Stimulated activated naive CD8-positive, alpha-beta T cell treated with anti-CD3 and anti-CD28 coated beads, Interleukin-15, amount 100 ng/mL, for 72 hours (primary cell): Measurements from ENCODE around the gene AKT3.
"Not testable (repeated sequence)": the region's sequence is repeated elsewhere in the genome, so short reads cannot be mapped to it uniquely, and the experiment has no call there.

Experiments
- ATAC-seq: fragments of 150-1000 bp; cut with Tn5 transposase; 2 replicates; pipeline ENCODE4 v1.10.0; 2021; ENCODE audit warnings: mild to moderate bottlenecking, moderate library complexity
- DNase-seq, 2 donors: peaks; one replicate each; pipeline ENCODE4 v3.0.0; 2021 to 2022
- H3K27ac Mint-ChIP-seq, 2 donors: one replicate each; pipeline ENCODE4 v1.8.0; 2022; ENCODE audit warnings: mild to moderate bottlenecking in 2 of 2, mixed read lengths in 2 of 2, moderate library complexity in 2 of 2
- H3K27me3 Mint-ChIP-seq: one replicate; pipeline ENCODE4 v1.8.0; 2022; ENCODE audit warnings: mixed read lengths
- H3K4me1 Mint-ChIP-seq: one replicate; pipeline ENCODE4 v1.8.0; 2022; ENCODE audit warnings: mild to moderate bottlenecking, mixed read lengths
- H3K4me3 Mint-ChIP-seq, 2 donors: one replicate each; pipeline ENCODE4 v1.8.0; 2022; ENCODE audit warnings: mild to moderate bottlenecking in 2 of 2, mixed read lengths in 2 of 2, moderate library complexity in 1 of 2
- H3K9me3 Mint-ChIP-seq, 2 donors: one replicate each; pipeline ENCODE4 v1.8.0; 2022; ENCODE audit warnings: mixed read lengths in 2 of 2

AKT3 gene

GRCh38 chr1:243814718-243815117 is 35.3 kb downstream of the AKT3 start:
- DNase-seq, result no peak
- Mint-ChIP-seq H3K4me1 (peaks cover 6% of the 10 kb centered on the region), H3K4me3 (no peak overlapping the region), H3K27me3 (no peaks in the 10 kb centered on the region), H3K9me3 (peaks cover 11 to 30% of the 10 kb centered on the region in 2 donors), H3K27ac (no peak overlapping the region)
- no peak for ATAC-seq

- Mint-ChIP-seq H3K9me3 (peaks cover 7 to 19% of the 10 kb centered on the region in 2 donors), H3K4me3 (peak overlapping the region; percentile 14 to 17), H3K4me1 (peaks cover 65% of the 10 kb centered on the region)
- DNase-seq, H3K27ac Mint-ChIP-seq, H3K27me3 Mint-ChIP-seq, ATAC-seq: not testable (repeated sequence)
Observed at GRCh38 chr1:243807346-243807745, 42.7 kb downstream of the AKT3 start.

GRCh38 chr1:243806310-243806709 is 43.7 kb downstream of the AKT3 start:
- peaks cover 7 to 19% of the 10 kb centered on the region in 2 donors for H3K9me3 Mint-ChIP-seq
- H3K4me3 Mint-ChIP-seq, result no peak overlapping the region
- ATAC-seq (no peak), DNase-seq (no peak)
- peaks cover 65% of the 10 kb centered on the region for H3K4me1 Mint-ChIP-seq
- H3K27me3 Mint-ChIP-seq, result no peaks in the 10 kb centered on the region
- H3K27ac Mint-ChIP-seq, result no peak overlapping the region

GRCh38 chr1:243802736-243803135 is 47.3 kb downstream of the AKT3 start:
- Mint-ChIP-seq H3K27me3 (no peaks in the 10 kb centered on the region), H3K9me3 (peaks cover 0 to 1% of the 10 kb centered on the region in 2 donors), H3K27ac (no peak overlapping the region), H3K4me3 (no peak overlapping the region), H3K4me1 (peaks cover 61% of the 10 kb centered on the region)
- no peak for DNase-seq
- ATAC-seq, result no peak

- ATAC-seq, result no peak
- no peaks in the 10 kb centered on the region for H3K9me3 Mint-ChIP-seq
- H3K27ac Mint-ChIP-seq, result no peak overlapping the region
Observed at GRCh38 chr1:243801378-243801777, 48.7 kb downstream of the AKT3 start.

GRCh38 chr1:243799908-243800307 is 50.1 kb downstream of the AKT3 start:
- no peak overlapping the region for H3K4me3 Mint-ChIP-seq
- H3K4me1 Mint-ChIP-seq, result peaks cover 47% of the 10 kb centered on the region
- H3K9me3 Mint-ChIP-seq, result no peaks in the 10 kb centered on the region
- ATAC-seq (no peak), DNase-seq (no peak)
- H3K27me3 Mint-ChIP-seq, result no peaks in the 10 kb centered on the region
- H3K27ac Mint-ChIP-seq, result no peak overlapping the region

More at GRCh38 chr1:243801378-243801777, 48.7 kb downstream of the AKT3 start:
- no peak overlapping the region for H3K4me3 Mint-ChIP-seq
- DNase-seq, result no peak
- H3K4me1 Mint-ChIP-seq, result peaks cover 62% of the 10 kb centered on the region
- H3K27me3 Mint-ChIP-seq, result no peaks in the 10 kb centered on the region

- Mint-ChIP-seq H3K4me3 (no peak overlapping the region), H3K9me3 (no peaks in the 10 kb centered on the region), H3K27ac (no peak overlapping the region), H3K4me1 (peaks cover 43% of the 10 kb centered on the region), H3K27me3 (no peaks in the 10 kb centered on the region)
- ATAC-seq (peak; percentile 58), DNase-seq (no peak)
Observed at GRCh38 chr1:243798726-243799125, 51.3 kb downstream of the AKT3 start.

GRCh38 chr1:243796016-243796415 is 54.0 kb downstream of the AKT3 start:
- Mint-ChIP-seq H3K9me3 (no peaks in the 10 kb centered on the region), H3K27me3 (no peaks in the 10 kb centered on the region), H3K27ac (no peak overlapping the region), H3K4me3 (no peak overlapping the region), H3K4me1 (peaks cover 51% of the 10 kb centered on the region)
- DNase-seq, result no peak
- no peak for ATAC-seq

GRCh38 chr1:243793298-243793697 is 56.7 kb downstream of the AKT3 start:
- no peaks in the 10 kb centered on the region for H3K9me3 Mint-ChIP-seq
- peak; percentile 64 for ATAC-seq
- H3K27me3 Mint-ChIP-seq, result no peaks in the 10 kb centered on the region
- no peak overlapping the region for H3K27ac Mint-ChIP-seq
- no peak for DNase-seq
- H3K4me3 Mint-ChIP-seq, result no peak overlapping the region
- peaks cover 48% of the 10 kb centered on the region for H3K4me1 Mint-ChIP-seq

- DNase-seq (no peak), ATAC-seq (no peak)
- Mint-ChIP-seq H3K4me1 (peaks cover 48% of the 10 kb centered on the region), H3K27ac (peak overlapping the region in 1 of 2 donors; percentile 13), H3K9me3 (no peaks in the 10 kb centered on the region), H3K4me3 (no peak overlapping the region), H3K27me3 (no peaks in the 10 kb centered on the region)
Observed at GRCh38 chr1:243792891-243793290, 57.2 kb downstream of the AKT3 start.

- ATAC-seq (no peak), DNase-seq (no peak)
- Mint-ChIP-seq H3K4me1 (peaks cover 50% of the 10 kb centered on the region), H3K27me3 (no peaks in the 10 kb centered on the region), H3K27ac (no peak overlapping the region), H3K4me3 (no peak overlapping the region), H3K9me3 (no peaks in the 10 kb centered on the region)
Observed at GRCh38 chr1:243792401-243792800, 57.6 kb downstream of the AKT3 start.

- Mint-ChIP-seq H3K9me3 (no peaks in the 10 kb centered on the region), H3K27me3 (no peaks in the 10 kb centered on the region), H3K4me1 (peaks cover 50% of the 10 kb centered on the region), H3K27ac (no peak overlapping the region), H3K4me3 (no peak overlapping the region)
- ATAC-seq (no peak), DNase-seq (no peak)
Observed at GRCh38 chr1:243791586-243792267, 58.3 kb downstream of the AKT3 start.

GRCh38 chr1:243790404-243790803 is 59.6 kb downstream of the AKT3 start:
- ATAC-seq (no peak), DNase-seq (no peak)
- Mint-ChIP-seq H3K9me3 (no peaks in the 10 kb centered on the region), H3K4me1 (peaks cover 49% of the 10 kb centered on the region), H3K27ac (no peak overlapping the region), H3K4me3 (no peak overlapping the region), H3K27me3 (no peaks in the 10 kb centered on the region)

GRCh38 chr1:243786531-243786930 is 63.5 kb downstream of the AKT3 start:
- DNase-seq (no peak), ATAC-seq (no peak)
- Mint-ChIP-seq H3K9me3 (no peaks in the 10 kb centered on the region), H3K4me1 (peaks cover 40% of the 10 kb centered on the region), H3K4me3 (no peak overlapping the region), H3K27me3 (no peaks in the 10 kb centered on the region), H3K27ac (no peak overlapping the region)

- no peaks in the 10 kb centered on the region for H3K9me3 Mint-ChIP-seq
- no peak overlapping the region for H3K27ac Mint-ChIP-seq
- ATAC-seq (no peak), DNase-seq (no peak)
- H3K27me3 Mint-ChIP-seq, result no peaks in the 10 kb centered on the region
- H3K4me1 Mint-ChIP-seq, result peaks cover 29% of the 10 kb centered on the region
- no peak overlapping the region for H3K4me3 Mint-ChIP-seq
Observed at GRCh38 chr1:243784506-243784905, 65.5 kb downstream of the AKT3 start.

- peak overlapping the region in 1 of 2 donors; percentile 19 for H3K27ac Mint-ChIP-seq
- H3K27me3 Mint-ChIP-seq, result no peaks in the 10 kb centered on the region
- H3K4me1 Mint-ChIP-seq, result peaks cover 21% of the 10 kb centered on the region
Observed at GRCh38 chr1:243783714-243784113, 66.3 kb downstream of the AKT3 start.

More at GRCh38 chr1:243783714-243784113, 66.3 kb downstream of the AKT3 start:
- ATAC-seq, result no peak
- DNase-seq, result no peak
- H3K9me3 Mint-ChIP-seq, result no peaks in the 10 kb centered on the region
- no peak overlapping the region for H3K4me3 Mint-ChIP-seq
